ENCODE data around the gene ATRX.

Gene ATRX

GRCh38 chrX:77595848-77596247, 190.2 kb downstream of the ATRX start:
- TF ChIP-seq SIN3A (IDR thresholded peaks at IDR 0.05; ENCODE audit: borderline replicate concordance, insufficient read depth, low read length) (no peak), FOXP2 (optimal IDR thresholded peaks at IDR 0.05; ENCODE audit: borderline replicate concordance, extremely low read depth, extremely low read length, insufficient read depth) (no peak), POLR2AphosphoS5 (IDR thresholded peaks at IDR 0.05; ENCODE audit: low read depth, low read length) (no peak), TAF1 (IDR thresholded peaks at IDR 0.05; ENCODE audit: borderline replicate concordance, insufficient read depth, low read length) (no peak), REST (IDR thresholded peaks at IDR 0.05; ENCODE audit: insufficient read depth in 1 of 2, low read depth in 2 of 2, low read length in 2 of 2) (no peak)

- no peak for TF ChIP-seq FOXP2 (optimal IDR thresholded peaks at IDR 0.05; ENCODE audit: borderline replicate concordance, extremely low read depth, extremely low read length, insufficient read depth)
- no peak for TF ChIP-seq TAF1 (IDR thresholded peaks at IDR 0.05; ENCODE audit: borderline replicate concordance, insufficient read depth, low read length)
- TF ChIP-seq POLR2AphosphoS5 (IDR thresholded peaks at IDR 0.05; ENCODE audit: low read depth, low read length) = no peak
- TF ChIP-seq REST (IDR thresholded peaks at IDR 0.05; ENCODE audit: insufficient read depth in 1 of 2, low read depth in 2 of 2, low read length in 2 of 2) = no peak
Observed at GRCh38 chrX:77572322-77572721, 213.7 kb downstream of the ATRX start.

- no peak for TF ChIP-seq REST (IDR thresholded peaks at IDR 0.05; ENCODE audit: insufficient read depth in 1 of 2, low read depth in 2 of 2, low read length in 2 of 2)
- TF ChIP-seq FOXP2 (optimal IDR thresholded peaks at IDR 0.05; ENCODE audit: borderline replicate concordance, extremely low read depth, extremely low read length, insufficient read depth) = no peak
- TF ChIP-seq TAF1 (IDR thresholded peaks at IDR 0.05; ENCODE audit: borderline replicate concordance, insufficient read depth, low read length) = no peak
- TF ChIP-seq SIN3A (IDR thresholded peaks at IDR 0.05; ENCODE audit: borderline replicate concordance, insufficient read depth, low read length) = no peak
- TF ChIP-seq POLR2AphosphoS5 (IDR thresholded peaks at IDR 0.05; ENCODE audit: low read depth, low read length) = no peak
Observed at GRCh38 chrX:77565278-77565677, 220.7 kb downstream of the ATRX start.

DNA sequence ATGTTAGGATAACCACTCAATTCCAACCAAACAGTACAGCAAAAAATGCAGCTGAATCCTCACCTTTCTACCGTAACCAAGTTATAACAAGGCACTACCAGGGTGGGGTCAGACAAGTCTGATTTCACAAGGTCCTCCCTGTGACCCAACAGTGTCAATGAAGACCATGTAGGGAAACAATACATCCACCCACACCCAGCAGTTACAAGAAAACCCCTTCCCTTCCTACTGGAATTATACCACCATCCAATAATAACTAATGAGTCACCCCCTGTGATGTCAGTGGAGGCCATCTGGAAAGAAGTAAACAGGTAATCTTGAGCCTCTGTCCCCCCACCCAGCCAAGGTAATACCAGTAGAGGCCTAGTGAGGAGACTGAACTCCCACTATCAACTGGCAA, 221.2 kb downstream of the ATRX start:
- TF ChIP-seq FOXP2 (optimal IDR thresholded peaks at IDR 0.05; ENCODE audit: borderline replicate concordance, extremely low read depth, extremely low read length, insufficient read depth) = no peak
- TF ChIP-seq SIN3A (IDR thresholded peaks at IDR 0.05; ENCODE audit: borderline replicate concordance, insufficient read depth, low read length) = no peak

GRCh38 chrX:77561372-77561771, 224.6 kb downstream of the ATRX start:
- no peak for TF ChIP-seq REST (IDR thresholded peaks at IDR 0.05; ENCODE audit: insufficient read depth in 1 of 2, low read depth in 2 of 2, low read length in 2 of 2)
- no peak for TF ChIP-seq SIN3A (IDR thresholded peaks at IDR 0.05; ENCODE audit: borderline replicate concordance, insufficient read depth, low read length)
- TF ChIP-seq POLR2AphosphoS5 (IDR thresholded peaks at IDR 0.05; ENCODE audit: low read depth, low read length) = no peak
- TF ChIP-seq TAF1 (IDR thresholded peaks at IDR 0.05; ENCODE audit: borderline replicate concordance, insufficient read depth, low read length) = no peak
- no peak for TF ChIP-seq FOXP2 (optimal IDR thresholded peaks at IDR 0.05; ENCODE audit: borderline replicate concordance, extremely low read depth, extremely low read length, insufficient read depth)

All from PFSK-1 (cell line).